GM18502 (cell line): ENCODE results near the gene DHX30.
"Not testable (repeated sequence)": the region's sequence is repeated elsewhere in the genome, so short reads cannot be mapped to it uniquely, and the experiment has no call there.

ENCODE experiments used
- ATAC-seq: cut with Tn5 transposase; IDR thresholded peaks from one replicate; pipeline ENCODE4 v1.9.1; 2021; ENCODE audit warnings: mild to moderate bottlenecking; ENCODE audit not compliant: unreplicated experiment, poor library complexity

Gene DHX30

DNA sequence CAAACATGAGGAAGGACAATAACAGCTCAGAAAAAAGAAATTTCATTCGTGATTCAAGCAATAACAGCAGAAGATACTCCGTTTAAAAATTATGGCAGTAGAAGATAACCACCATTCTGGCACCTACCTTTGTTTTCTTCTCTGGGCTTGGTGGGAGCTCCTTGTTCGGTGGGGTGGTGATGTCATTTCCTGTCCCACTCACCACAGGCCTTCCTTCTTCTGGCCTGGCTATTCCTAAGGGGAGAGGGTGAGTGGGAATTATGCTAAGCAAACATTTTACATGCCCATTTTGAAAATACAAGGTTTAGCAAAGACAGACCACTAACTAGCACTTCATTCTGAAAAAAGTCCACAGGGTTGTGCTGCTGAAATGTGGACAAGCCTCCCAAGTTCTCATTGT lies 74.4 kb downstream of the DHX30 start:
- ATAC-seq: no peak

GRCh38 chr3:47877719-47878118 lies 74.8 kb downstream of the DHX30 start:
- ATAC-seq: no peak

GRCh38 chr3:47882338-47882737 lies 79.4 kb downstream of the DHX30 start:
- no peak for ATAC-seq

- ATAC-seq: no peak
These were observed 81.7 kb downstream of the DHX30 start for GRCh38 chr3:47884603-47885002.

DNA sequence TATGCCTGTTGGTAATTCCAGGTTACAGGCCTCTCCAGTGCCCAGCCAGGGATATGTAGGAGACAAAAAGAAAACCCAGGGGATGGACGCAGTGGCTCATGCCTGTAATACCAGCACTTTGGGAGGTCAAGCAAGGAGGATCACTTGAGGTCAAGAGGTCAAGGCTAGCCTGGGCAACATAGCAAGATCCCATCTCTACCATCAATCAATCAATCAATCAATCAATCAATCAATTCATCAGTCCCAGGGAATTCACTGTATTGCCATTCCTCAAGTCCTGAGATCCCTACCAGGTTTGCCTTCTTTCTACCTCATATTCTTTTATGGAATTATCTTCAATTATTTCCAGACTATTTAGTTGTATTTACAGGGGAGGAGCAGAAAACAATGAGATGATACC lies 82.2 kb downstream of the DHX30 start:
- no peak for ATAC-seq

GRCh38 chr3:47887991-47888390 lies 85.1 kb downstream of the DHX30 start:
- not testable (repeated sequence) for ATAC-seq

DNA sequence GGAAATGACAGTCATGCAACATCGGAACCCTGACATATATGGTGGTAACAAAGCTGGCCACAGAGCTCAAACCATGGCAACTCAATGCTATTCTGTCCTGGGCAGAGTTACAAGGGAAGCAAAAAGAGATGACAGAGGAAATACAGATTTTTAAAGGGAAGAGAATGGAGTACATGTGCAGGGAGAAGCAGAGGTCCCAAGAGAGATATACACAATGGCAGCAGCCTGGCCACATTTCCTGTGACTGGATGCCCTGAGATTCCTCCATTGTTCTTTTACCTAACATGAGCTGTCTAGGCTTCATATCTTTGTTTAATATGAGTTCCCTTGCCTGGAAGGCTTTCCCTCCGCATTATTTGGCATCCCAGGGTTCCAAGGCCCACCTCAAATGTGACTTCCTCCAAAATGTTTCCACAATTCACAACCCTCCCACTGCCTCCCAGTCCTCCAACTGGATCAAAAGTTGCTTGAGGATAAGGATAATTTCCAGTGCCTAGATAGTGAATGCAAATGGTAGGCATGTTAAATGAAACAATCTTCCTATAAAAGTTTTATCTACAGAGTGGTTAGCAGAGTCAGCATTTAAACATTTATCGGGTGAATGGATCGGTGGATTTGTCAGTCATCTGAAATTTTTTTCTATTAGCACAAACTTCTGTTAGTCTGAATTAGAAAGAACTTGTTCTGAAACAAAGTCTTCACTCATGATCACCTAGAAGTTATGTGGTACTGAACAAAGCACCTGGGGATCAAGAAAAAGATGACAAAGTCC lies 86.2 kb downstream of the DHX30 start:
- no peak for ATAC-seq

GRCh38 chr3:47890126-47890827 lies 87.3 kb downstream of the DHX30 start:
- ATAC-seq: no peak

GRCh38 chr3:47890828-47891612 lies 88.1 kb downstream of the DHX30 start:
- ATAC-seq: no peak

DNA sequence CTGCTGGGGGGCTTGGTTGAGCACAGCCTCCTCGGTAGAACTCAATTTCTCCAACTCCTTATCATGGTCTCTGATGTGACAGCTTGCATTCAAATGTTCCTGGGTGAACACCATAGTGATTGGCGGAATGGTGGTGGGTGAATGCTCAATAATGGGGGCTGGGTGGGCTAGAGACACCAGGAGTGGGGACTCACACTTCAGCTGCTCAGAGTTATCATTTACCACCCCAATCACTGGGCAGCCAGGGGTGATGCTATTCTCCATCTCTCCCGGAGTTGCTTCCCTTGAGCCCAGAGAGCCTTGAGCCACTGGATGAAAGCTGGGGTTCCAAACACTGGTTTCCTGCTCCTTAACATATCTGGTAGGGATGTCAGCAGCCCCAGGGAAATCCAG lies 88.7 kb downstream of the DHX30 start:
- ATAC-seq: no peak

DNA sequence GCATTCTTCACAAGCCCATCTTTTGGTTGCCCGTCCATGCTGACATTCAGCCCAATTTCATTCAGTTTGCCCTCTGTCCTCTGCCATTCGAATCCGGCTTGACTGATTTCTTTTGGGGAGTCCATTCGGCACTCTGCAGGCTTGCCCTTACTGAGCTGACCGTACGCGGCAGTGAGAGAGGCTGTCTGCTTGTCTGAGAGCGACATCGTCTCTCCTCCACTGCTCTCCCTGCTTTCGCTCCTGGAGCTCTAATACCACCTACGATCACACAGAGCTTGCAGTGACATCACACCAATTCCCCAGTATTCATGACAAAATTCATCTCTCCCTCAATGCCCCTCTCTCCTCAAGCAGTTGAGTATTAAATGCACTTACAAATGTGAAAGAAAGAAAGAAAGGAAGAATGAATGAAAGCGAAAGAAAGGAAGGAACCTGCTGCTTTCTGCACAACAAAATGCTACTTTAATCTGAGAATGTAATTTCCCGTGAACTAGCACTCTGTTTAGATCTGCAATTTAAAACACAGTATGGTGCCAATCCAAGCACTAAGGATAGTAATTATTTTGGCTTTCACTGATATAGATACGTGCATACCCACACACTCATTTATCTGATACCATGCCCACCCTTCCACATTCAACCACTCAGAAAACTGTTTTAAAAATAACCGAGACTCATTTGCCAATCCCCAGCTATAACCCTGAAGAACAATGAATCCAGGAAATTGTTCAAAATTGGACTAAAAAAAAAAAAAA lies 89.5 kb downstream of the DHX30 start:
- ATAC-seq: no peak

DNA sequence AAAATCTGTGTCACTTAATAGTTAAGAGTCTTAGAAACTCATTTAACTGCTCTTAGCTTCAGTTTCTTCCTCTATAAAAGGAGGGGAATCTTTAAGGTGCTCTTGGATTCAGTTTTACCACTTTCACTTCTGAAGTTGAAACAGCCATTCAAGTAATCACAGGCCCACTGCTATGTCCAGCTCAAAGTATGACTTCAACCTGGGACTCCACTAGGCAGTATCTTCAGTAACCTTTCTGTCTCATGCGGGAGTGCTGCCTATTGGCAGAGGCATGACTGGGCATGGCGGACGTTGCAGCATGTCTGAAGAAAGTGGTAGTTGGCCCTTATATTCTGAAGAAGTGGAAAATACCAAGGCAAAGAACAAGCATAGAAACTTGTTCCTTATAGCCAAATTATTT lies 92.3 kb downstream of the DHX30 start:
- no peak for ATAC-seq

- ATAC-seq: no peak
These were observed 93.8 kb downstream of the DHX30 start for GRCh38 chr3:47896736-47897135.

- no peak for ATAC-seq
These were observed 95.0 kb downstream of the DHX30 start for GRCh38 chr3:47897954-47898353.

GRCh38 chr3:47899495-47900108 lies 96.7 kb downstream of the DHX30 start:
- ATAC-seq: no peak
